Ammon's horn (tissue), 1 donor: ENCODE results near the gene CSTB.
A peak's percentile ranks its signal among the peaks of the same experiment; 100 is the strongest.

Source experiments
- DNase-seq: peaks from one replicate; pipeline ENCODE4 v3.0.0-alpha.2; 2016; ENCODE audit warnings: low spot score

The CSTB gene

DNA sequence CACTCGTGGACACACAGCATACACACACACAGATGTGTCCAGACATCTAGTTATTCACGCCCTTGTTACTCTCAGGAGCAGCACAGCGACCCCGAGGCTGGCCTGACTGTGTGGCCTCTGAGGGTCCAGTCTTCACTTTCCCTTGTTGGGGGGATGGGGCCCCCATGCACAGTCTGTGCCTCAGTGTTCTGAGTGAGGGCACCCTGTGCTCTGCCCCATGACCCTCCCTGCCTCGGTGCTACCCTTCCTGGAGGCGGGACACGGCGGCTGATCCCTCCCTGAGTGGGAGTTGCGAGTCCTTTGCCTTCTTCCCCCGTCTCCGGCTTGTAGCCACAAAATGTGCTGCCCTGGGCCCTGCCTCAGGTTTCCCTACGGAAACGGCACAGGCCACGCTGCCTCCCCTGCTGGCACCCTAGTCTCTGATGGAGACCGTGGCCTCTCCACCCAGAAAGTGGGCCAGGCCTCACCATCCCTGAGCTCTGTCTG is 8.6 kb downstream of the CSTB start:
- no peak for DNase-seq

- no peak for DNase-seq
These were observed 9.2 kb downstream of the CSTB start for GRCh38 chr21:43766734-43767497.

DNA sequence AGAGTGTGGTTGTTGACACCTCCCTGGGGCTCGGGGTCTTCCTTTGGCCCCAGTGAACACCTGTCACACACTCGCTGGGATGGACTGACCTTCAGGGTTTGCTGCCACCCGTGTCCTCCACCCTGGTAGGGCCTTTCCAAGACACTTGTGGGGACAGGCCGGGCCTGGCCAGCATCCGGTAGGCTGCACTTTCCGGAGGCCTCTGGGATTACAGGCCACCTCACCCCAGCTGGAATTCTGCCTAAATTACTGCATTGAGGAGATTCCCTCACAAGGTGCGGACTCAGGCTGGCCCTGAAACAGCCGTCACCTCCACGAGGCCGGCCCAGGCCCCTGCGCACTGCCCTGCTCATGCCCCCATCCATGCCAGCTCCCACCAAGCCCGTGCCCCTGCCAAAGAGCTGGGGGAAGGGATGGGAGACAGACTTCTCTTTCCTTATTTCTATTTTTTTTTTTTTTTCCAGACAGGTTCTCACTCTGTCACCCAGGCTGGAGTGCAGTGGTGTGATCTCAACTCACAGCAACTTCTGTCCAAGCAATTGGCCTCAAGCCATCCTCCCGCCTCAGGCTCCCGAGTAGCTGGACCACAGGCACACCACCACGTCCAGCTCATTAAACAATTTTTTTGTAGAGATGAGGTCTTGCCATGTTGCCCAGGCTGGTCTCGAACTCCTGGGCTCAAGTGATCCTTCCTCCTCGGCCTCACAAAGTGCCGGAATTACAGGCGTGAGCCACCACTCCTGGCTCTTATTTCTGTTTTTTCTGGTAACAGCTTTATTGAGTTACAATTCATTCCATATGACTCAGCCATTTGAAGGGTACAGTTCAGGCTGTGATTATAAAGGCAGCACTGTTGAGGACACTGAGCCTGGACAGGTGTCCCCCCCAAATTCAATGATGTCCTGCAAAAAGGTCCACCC is 11.3 kb downstream of the CSTB start:
- DNase-seq: no peak

- DNase-seq: no peak
These were observed 12.1 kb downstream of the CSTB start for GRCh38 chr21:43763901-43764523.

- no peak for DNase-seq
These were observed 13.6 kb downstream of the CSTB start for GRCh38 chr21:43762303-43763128.

GRCh38 chr21:43761886-43762285 is 14.2 kb downstream of the CSTB start:
- DNase-seq: no peak

DNA sequence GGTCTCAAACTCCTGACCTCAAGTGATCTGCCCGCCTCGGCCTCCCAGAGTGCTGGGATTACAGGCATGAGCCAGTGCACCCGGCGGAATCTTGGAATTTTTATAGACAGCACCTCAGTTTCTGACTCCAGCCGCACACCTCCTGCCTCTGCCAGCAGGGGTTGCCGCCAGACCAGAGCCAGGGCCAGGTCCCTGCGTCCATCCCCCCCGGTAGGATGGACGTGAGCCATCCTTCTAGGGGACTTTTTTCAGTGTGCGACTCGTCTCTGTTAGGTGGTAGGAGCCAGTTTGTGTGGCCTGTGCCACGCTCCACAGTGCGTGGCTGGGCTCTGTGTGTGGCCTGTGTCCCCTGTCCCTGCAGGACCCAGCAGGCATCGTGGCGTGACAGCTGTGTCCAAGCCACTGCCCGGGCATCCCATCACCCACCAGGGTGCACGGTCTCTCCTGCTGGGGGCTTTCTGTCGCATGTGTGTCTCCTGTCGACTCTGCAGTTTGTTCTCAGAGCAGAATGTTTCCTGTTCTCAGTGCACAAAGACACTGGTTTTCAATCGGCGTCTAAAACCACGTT is 15.6 kb downstream of the CSTB start:
- DNase-seq: no peak

DNA sequence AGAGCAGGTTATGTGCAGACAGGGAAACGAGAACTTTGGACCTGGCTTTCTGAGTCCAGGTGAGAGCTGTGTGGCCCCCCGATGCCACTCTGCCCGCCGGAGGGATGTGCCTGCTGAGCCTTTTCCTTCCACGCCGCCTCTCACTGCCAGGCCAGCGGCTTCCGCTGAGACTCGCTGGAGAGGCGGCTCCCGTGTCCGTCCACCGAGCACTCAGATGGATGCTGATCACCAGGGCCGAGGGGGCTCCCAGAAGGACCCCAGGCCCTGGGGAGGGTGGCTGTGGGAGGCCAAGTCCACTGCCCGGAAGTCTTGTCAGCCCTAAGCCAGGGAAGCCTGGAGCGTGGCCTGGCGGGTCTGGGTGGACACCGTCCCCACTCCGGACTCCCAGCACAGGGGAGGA is 16.5 kb downstream of the CSTB start:
- no peak for DNase-seq

DNA sequence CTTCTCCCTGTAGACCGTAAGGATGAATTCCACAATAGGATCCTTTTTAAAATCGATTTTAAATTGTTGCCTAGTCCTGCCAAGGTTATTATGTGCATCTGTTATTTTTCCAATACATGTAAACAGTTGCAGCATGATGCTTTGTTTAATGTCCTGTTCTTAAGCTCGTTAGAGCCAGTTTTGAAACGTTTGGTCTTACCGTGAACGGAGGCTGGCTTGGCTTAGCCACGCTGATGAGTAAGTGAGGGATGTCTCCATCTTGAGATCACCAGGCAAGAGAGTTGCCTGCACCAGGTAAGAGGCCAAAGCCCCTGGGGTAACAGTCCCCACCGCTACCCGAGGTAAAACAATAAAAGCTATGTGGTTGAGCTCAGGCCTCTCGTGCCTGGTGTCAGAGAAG is 17.3 kb downstream of the CSTB start:
- no peak for DNase-seq

DNA sequence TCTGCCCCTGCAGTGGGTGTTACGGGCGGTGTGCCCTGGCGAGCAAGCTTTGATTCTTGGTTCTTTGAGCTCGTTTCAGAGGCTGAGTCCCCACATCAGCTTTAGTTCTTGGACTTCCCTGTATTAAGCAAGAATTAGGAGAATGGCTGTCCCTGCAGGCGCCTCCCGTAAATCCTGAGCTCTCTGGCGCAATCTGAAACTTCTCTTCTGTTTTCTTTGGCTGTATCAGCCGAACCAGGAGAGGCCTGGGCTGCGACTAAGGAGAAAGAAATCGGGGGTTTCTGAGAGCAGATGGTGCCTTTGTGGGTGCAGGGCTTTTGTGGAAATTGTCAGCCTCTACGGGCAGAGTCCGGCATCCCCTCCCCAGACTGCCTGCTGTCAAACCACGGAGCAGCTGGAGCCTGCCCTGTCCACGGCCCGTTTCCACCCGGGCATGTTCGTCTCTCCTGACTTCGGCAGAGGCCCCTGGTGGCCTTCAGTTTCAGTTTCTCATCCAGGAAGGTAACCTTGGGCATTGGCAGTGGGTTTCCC is 17.9 kb downstream of the CSTB start:
- DNase-seq: no peak

GRCh38 chr21:43757601-43758000 is 18.5 kb downstream of the CSTB start:
- DNase-seq: peak; percentile 27

DNA sequence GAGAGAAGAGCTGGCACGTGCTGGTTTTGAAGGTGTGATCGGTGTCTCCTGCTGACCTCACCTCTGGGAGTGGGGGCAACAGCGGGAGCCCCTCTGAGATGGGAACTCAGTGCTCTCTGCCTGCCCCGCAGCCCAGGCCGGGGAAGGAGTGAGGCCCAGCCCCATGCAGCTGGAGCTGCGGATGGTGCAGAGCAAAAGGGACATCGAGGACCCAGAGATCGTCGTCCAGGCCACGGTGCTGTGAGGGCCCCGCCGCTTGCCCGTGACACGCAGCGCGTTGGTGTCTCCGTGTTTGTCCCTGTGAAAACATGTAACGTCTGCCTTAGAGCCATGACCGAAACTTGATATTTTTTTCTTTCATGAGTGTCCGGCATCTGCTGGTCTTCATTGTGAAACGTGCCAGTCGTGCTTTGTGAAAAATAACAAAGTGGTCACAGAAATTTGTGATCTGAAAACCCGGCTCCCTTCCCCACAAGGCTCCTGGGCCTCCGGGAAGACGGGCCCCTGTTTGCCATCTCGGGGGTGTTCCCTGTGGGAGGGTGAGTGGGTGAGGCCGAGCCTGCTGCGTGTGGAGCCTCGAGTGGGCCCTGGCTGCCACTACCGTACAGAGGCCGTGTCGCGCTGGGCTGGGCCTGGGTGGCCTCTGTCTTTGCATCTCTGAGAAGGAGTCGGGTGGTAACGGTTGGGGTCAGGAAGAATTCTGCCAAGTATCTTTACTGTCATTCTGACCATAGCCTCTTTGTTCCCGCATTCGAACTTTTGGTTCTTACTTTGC is 20.1 kb downstream of the CSTB start:
- DNase-seq: no peak

GRCh38 chr21:43754948-43755781 is 20.9 kb downstream of the CSTB start:
- no peak for DNase-seq

GRCh38 chr21:43753439-43753799 is 22.7 kb downstream of the CSTB start:
- no peak for DNase-seq

- DNase-seq: no peak
These were observed 23.2 kb downstream of the CSTB start for GRCh38 chr21:43752758-43753438.

- DNase-seq: no peak
These were observed 24.0 kb downstream of the CSTB start for GRCh38 chr21:43751955-43752591.

GRCh38 chr21:43750339-43751033 is 25.6 kb downstream of the CSTB start:
- DNase-seq: no peak
